ENCODE measurements around the gene RBM17. TPM values are rescaled to one million over a fixed set of nuclear protein-coding genes. Genes with fewer than 3 reads are reported as not detected.

The RBM17 gene
- total RNA-seq, 1 experiment from 2014 or later = 65.4 TPM

DNA sequence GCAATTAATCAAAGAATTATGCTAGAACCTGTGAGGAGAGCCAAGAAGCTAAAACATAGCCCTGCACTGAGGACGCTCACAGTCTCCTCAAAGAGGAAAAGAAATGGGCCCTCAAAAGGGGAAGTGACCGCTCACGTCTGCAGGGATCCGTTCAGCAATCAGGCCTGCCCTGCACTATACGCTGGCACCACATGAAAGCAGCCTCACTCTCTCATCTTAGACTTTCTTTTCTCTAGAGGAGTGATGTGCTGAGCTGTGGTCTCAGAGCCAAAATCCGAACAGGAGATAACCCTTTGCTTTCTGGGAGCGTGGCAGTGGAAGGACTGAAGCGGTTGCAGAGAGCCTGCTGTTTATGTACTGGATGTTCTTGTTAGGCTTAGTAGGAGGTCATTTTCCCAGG is 20.4 kb upstream of the RBM17 start:
- no peak overlapping the region for H3K4me3 ChIP-seq (ENCODE audit: low read depth in 2 of 2, low read length in 2 of 2)
- ChIA-PET CTCF (no interaction called here), POLR2A (no interaction called here)
- intact Hi-C loops (cut with micrococcal nuclease; ENCODE audit: unreplicated experiment) (no loop called here), in situ Hi-C loops (cut with HindIII; ENCODE audit: low pct_unique_long_range_greater_than_20kb, low sequenced_read_pairs) (no loop called here)
- TF ChIP-seq, protein P1, sequence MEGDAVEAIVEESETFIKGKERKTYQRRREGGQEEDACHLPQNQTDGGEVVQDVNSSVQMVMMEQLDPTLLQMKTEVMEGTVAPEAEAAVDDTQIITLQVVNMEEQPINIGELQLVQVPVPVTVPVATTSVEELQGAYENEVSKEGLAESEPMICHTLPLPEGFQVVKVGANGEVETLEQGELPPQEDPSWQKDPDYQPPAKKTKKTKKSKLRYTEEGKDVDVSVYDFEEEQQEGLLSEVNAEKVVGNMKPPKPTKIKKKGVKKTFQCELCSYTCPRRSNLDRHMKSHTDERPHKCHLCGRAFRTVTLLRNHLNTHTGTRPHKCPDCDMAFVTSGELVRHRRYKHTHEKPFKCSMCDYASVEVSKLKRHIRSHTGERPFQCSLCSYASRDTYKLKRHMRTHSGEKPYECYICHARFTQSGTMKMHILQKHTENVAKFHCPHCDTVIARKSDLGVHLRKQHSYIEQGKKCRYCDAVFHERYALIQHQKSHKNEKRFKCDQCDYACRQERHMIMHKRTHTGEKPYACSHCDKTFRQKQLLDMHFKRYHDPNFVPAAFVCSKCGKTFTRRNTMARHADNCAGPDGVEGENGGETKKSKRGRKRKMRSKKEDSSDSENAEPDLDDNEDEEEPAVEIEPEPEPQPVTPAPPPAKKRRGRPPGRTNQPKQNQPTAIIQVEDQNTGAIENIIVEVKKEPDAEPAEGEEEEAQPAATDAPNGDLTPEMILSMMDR (IDR thresholded peaks at IDR 0.05) = no peak
- TF ChIP-seq SIN3A (IDR thresholded peaks at IDR 0.05; ENCODE audit: borderline replicate concordance, insufficient read depth, low read depth, low read length) (no peak), POLR2AphosphoS5 (IDR thresholded peaks at IDR 0.05; ENCODE audit: low read depth, low read length) (no peak), TCF7L2 (IDR thresholded peaks at IDR 0.05; ENCODE audit: low read depth, low read length) (no peak), REST (IDR thresholded peaks at IDR 0.05; ENCODE audit: insufficient read depth in 1 of 2, low read depth in 2 of 2, low read length in 1 of 2) (no peak)
- no peak overlapping the region for H3K27ac ChIP-seq (ENCODE audit: low read length)
- H3K4me1 ChIP-seq (ENCODE audit: control insufficient read depth, insufficient read depth, low read length) = no peaks in the 10 kb centered on the region
- no TSS peak for BruUV-seq (replicated peaks)
- no peaks in the 10 kb centered on the region; the same call in 1 of the 2 replicates for H3K27me3 ChIP-seq (ENCODE audit: control insufficient read depth, insufficient read depth, low read length)
- H3K36me3 ChIP-seq (ENCODE audit: control insufficient read depth, insufficient read depth, low read length) = no peaks in the 10 kb centered on the region
- DNase-seq (ENCODE audit: low read depth, low spot score) (no peak), ATAC-seq (no peak)
- H3K9me3 ChIP-seq (ENCODE audit: control insufficient read depth, insufficient read depth, low read depth, low read length) = no peaks in the 10 kb centered on the region

DNA sequence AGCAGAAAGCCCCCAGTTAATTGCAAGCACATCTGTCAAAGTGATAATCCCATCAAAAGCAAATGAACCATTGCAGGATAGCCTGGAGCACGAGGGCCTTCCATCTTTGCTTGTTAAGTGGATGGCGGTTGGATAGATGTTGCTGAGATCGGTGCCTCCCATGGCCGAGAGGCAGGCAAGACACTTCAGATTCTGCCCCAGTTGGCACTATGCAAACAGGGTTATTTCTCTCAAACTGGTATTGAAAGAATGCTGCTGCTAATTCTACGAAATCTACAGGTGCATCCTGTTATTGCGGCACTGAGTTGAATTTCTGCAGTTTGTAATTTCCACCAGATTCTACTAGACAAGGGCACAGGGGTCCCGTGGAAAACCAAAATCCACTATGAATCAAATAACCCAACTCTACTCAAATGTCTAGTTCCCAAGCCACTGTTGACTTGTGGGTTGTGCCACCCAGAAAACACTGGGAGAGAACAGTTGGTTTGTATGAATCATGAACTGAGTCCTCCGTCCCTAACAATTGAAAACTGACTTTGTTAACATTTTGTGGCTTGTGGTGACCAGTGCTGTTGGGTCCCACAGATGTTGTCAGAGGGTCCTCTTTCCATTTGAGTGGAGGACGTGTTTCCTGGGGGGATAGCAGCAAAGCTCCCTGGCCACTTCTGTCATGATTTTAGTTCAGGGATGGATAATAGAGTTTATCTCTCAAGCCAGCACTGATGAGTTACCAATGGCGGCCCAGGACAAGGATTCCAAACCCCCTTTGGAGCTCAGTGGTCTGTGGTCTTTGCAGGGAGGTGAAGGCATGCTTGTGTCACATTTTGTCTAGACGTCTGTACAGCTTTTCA is 19.5 kb upstream of the RBM17 start:
- H3K4me1 ChIP-seq (ENCODE audit: control insufficient read depth, insufficient read depth, low read length) = no peaks in the 10 kb centered on the region
- no peaks in the 10 kb centered on the region for H3K36me3 ChIP-seq (ENCODE audit: control insufficient read depth, insufficient read depth, low read length)
- ATAC-seq (no peak), DNase-seq (ENCODE audit: low read depth, low spot score) (no peak)
- no peak overlapping the region for H3K27ac ChIP-seq (ENCODE audit: low read length)
- POLR2A ChIA-PET = no interaction called here
- CTCF ChIA-PET = no interaction called here
- intact Hi-C loops (cut with micrococcal nuclease; ENCODE audit: unreplicated experiment) = no loop called here
- H3K27me3 ChIP-seq (ENCODE audit: control insufficient read depth, insufficient read depth, low read length) = peaks cover 2% of the 10 kb centered on the region; the same call in 1 of the 2 replicates
- H3K4me3 ChIP-seq (ENCODE audit: low read depth in 2 of 2, low read length in 2 of 2) = no peak overlapping the region
- TF ChIP-seq SIN3A (IDR thresholded peaks at IDR 0.05; ENCODE audit: borderline replicate concordance, insufficient read depth, low read depth, low read length) (no peak), REST (IDR thresholded peaks at IDR 0.05; ENCODE audit: insufficient read depth in 1 of 2, low read depth in 2 of 2, low read length in 1 of 2) (no peak), POLR2AphosphoS5 (IDR thresholded peaks at IDR 0.05; ENCODE audit: low read depth, low read length) (no peak), TCF7L2 (IDR thresholded peaks at IDR 0.05; ENCODE audit: low read depth, low read length) (no peak)
- TF ChIP-seq, protein P1 (IDR thresholded peaks at IDR 0.05) = no peak
- no peaks in the 10 kb centered on the region for H3K9me3 ChIP-seq (ENCODE audit: control insufficient read depth, insufficient read depth, low read depth, low read length)
- in situ Hi-C loops (cut with HindIII; ENCODE audit: low pct_unique_long_range_greater_than_20kb, low sequenced_read_pairs) = no loop called here
- BruUV-seq (replicated peaks) = no TSS peak

All from Panc1 (cell line).